EH (cell line): ENCODE measurements around the gene PEX13.

Source experiments
- DNase-seq: peaks from one replicate; pipeline ENCODE4 v3.0.0-alpha.2; 2015; ENCODE audit warnings: low read depth

Gene PEX13

GRCh38 chr2:61065714-61066709 lies 48.5 kb downstream of the PEX13 start, which contains the start of gene SANBR:
Gene SANBR (plus strand): TSS chr2:61065871. CDS start chr2:61070351, 4,480 bp downstream.
- peak; percentile 89 for DNase-seq

- DNase-seq = no peak
These were observed 56.6 kb downstream of the PEX13 start for GRCh38 chr2:61074100-61074499.

GRCh38 chr2:61085883-61086282 lies 68.4 kb downstream of the PEX13 start:
- no peak for DNase-seq

- DNase-seq = no peak
These were observed 72.3 kb downstream of the PEX13 start for GRCh38 chr2:61089797-61090196.

- DNase-seq = peak; percentile 49
These were observed 72.9 kb downstream of the PEX13 start for GRCh38 chr2:61090386-61090921.

GRCh38 chr2:61091485-61091884 lies 74.0 kb downstream of the PEX13 start:
- DNase-seq = no peak

GRCh38 chr2:61096438-61096837 lies 78.9 kb downstream of the PEX13 start:
- no peak for DNase-seq

- no peak for DNase-seq
These were observed 83.3 kb downstream of the PEX13 start for GRCh38 chr2:61100801-61101200.
